ENCODE data around the gene PACRGL. TPM values are rescaled to one million over a fixed set of nuclear protein-coding genes. Genes with fewer than 3 reads are reported as not detected.

Gene PACRGL
- total RNA-seq, 1 experiment from 2014 or later = 13.5 TPM

DNA sequence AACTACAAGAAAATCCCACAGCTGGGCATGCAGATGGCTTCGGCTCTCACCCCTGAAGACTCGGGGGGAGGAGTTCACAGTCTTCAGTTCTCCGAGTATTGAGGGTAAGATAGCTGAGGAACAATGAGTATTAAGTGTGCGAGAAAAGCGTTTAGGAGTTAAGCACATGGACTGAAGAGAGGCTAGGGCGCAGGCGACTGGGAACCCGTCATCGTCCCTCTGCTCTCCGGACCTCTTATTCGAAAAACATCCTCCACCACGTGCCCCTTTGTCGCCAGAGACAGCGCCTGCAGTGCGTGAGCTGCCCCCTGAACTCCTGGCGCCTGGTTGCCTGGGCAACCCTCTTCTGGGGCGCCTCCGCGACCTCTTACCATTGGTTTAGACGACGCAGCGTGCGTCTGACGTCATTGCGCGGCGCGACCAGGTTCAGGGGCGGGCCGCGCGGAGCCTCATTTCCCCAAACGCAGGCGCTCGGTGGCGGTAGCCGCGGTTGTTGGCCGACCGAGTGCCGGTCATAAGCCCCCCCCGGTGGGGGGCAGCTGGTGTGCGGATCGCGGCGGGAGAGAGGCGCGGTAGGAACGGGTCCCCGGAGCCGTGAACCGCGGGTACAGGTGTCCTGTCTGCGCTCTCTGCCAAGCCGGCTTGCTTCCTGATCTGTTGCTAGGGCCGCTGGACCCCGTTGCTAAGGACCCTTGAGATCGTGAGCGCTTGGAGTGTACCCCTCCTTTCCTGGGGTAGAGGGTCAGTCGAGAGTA, at the start of gene PACRGL (continued):
- TF ChIP-seq, protein P1, sequence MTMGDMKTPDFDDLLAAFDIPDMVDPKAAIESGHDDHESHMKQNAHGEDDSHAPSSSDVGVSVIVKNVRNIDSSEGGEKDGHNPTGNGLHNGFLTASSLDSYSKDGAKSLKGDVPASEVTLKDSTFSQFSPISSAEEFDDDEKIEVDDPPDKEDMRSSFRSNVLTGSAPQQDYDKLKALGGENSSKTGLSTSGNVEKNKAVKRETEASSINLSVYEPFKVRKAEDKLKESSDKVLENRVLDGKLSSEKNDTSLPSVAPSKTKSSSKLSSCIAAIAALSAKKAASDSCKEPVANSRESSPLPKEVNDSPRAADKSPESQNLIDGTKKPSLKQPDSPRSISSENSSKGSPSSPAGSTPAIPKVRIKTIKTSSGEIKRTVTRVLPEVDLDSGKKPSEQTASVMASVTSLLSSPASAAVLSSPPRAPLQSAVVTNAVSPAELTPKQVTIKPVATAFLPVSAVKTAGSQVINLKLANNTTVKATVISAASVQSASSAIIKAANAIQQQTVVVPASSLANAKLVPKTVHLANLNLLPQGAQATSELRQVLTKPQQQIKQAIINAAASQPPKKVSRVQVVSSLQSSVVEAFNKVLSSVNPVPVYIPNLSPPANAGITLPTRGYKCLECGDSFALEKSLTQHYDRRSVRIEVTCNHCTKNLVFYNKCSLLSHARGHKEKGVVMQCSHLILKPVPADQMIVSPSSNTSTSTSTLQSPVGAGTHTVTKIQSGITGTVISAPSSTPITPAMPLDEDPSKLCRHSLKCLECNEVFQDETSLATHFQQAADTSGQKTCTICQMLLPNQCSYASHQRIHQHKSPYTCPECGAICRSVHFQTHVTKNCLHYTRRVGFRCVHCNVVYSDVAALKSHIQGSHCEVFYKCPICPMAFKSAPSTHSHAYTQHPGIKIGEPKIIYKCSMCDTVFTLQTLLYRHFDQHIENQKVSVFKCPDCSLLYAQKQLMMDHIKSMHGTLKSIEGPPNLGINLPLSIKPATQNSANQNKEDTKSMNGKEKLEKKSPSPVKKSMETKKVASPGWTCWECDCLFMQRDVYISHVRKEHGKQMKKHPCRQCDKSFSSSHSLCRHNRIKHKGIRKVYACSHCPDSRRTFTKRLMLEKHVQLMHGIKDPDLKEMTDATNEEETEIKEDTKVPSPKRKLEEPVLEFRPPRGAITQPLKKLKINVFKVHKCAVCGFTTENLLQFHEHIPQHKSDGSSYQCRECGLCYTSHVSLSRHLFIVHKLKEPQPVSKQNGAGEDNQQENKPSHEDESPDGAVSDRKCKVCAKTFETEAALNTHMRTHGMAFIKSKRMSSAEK (CRISPR knock-in tag; IDR thresholded peaks at IDR 0.05; ENCODE audit: borderline replicate concordance) = no peak
- no peak for TF ChIP-seq MXD4 (CRISPR knock-in tag; IDR thresholded peaks at IDR 0.05; ENCODE audit: borderline replicate concordance)
- TF ChIP-seq, protein P2, sequence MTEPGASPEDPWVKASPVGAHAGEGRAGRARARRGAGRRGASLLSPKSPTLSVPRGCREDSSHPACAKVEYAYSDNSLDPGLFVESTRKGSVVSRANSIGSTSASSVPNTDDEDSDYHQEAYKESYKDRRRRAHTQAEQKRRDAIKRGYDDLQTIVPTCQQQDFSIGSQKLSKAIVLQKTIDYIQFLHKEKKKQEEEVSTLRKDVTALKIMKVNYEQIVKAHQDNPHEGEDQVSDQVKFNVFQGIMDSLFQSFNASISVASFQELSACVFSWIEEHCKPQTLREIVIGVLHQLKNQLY (CRISPR knock-in tag; IDR thresholded peaks at IDR 0.05) = no peak
- TF ChIP-seq, protein P3, sequence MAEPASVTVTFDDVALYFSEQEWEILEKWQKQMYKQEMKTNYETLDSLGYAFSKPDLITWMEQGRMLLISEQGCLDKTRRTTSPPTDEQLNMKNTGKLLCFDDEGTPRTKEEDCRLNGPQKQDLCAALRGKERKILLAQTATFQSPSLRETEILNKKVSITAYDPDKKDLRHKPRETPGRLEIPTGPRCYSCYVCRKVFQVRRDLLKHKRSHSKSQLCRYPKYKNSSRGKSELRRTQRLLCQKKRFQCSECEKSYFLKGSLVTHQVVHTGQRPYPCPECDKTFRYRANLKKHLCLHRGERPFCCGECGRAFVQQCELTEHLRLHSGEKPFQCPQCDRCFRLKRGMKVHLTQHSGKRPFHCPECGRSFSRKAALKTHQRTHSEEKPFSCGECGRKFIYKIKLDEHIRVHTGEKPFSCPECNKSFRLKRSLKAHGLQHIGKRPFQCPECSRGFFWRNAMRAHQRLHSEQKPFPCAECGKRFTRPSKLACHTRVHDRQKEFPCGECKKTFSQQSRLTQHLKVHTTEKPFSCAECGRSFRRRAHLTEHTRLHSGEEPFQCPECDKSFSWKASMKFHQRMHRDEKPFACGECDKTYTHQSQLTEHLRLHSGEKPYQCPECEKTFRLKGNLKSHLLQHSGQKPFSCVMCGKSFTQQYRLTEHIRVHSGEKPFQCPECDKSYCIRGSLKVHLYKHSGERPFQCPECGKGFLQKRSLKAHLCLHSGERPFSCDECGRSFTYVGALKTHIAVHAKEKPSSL (CRISPR knock-in tag; conservative IDR thresholded peaks at IDR 0.05) = no peak
- TF ChIP-seq, protein P4, sequence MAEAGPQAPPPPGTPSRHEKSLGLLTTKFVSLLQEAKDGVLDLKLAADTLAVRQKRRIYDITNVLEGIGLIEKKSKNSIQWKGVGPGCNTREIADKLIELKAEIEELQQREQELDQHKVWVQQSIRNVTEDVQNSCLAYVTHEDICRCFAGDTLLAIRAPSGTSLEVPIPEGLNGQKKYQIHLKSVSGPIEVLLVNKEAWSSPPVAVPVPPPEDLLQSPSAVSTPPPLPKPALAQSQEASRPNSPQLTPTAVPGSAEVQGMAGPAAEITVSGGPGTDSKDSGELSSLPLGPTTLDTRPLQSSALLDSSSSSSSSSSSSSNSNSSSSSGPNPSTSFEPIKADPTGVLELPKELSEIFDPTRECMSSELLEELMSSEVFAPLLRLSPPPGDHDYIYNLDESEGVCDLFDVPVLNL (CRISPR knock-in tag; IDR thresholded peaks at IDR 0.05; ENCODE audit: borderline replicate concordance, low read depth) = no peak
- TF ChIP-seq, protein P5, sequence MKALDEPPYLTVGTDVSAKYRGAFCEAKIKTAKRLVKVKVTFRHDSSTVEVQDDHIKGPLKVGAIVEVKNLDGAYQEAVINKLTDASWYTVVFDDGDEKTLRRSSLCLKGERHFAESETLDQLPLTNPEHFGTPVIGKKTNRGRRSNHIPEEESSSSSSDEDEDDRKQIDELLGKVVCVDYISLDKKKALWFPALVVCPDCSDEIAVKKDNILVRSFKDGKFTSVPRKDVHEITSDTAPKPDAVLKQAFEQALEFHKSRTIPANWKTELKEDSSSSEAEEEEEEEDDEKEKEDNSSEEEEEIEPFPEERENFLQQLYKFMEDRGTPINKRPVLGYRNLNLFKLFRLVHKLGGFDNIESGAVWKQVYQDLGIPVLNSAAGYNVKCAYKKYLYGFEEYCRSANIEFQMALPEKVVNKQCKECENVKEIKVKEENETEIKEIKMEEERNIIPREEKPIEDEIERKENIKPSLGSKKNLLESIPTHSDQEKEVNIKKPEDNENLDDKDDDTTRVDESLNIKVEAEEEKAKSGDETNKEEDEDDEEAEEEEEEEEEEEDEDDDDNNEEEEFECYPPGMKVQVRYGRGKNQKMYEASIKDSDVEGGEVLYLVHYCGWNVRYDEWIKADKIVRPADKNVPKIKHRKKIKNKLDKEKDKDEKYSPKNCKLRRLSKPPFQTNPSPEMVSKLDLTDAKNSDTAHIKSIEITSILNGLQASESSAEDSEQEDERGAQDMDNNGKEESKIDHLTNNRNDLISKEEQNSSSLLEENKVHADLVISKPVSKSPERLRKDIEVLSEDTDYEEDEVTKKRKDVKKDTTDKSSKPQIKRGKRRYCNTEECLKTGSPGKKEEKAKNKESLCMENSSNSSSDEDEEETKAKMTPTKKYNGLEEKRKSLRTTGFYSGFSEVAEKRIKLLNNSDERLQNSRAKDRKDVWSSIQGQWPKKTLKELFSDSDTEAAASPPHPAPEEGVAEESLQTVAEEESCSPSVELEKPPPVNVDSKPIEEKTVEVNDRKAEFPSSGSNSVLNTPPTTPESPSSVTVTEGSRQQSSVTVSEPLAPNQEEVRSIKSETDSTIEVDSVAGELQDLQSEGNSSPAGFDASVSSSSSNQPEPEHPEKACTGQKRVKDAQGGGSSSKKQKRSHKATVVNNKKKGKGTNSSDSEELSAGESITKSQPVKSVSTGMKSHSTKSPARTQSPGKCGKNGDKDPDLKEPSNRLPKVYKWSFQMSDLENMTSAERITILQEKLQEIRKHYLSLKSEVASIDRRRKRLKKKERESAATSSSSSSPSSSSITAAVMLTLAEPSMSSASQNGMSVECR (CRISPR knock-in tag; IDR thresholded peaks at IDR 0.05; ENCODE audit: borderline replicate concordance) = peak; percentile 29; the same call in 1 of the 2 replicates
- no peak for TF ChIP-seq KAT7 (CRISPR knock-in tag; IDR thresholded peaks at IDR 0.05; ENCODE audit: borderline replicate concordance)
- no peak for TF ChIP-seq NFATC4 (CRISPR knock-in tag; IDR thresholded peaks at IDR 0.05)

DNA sequence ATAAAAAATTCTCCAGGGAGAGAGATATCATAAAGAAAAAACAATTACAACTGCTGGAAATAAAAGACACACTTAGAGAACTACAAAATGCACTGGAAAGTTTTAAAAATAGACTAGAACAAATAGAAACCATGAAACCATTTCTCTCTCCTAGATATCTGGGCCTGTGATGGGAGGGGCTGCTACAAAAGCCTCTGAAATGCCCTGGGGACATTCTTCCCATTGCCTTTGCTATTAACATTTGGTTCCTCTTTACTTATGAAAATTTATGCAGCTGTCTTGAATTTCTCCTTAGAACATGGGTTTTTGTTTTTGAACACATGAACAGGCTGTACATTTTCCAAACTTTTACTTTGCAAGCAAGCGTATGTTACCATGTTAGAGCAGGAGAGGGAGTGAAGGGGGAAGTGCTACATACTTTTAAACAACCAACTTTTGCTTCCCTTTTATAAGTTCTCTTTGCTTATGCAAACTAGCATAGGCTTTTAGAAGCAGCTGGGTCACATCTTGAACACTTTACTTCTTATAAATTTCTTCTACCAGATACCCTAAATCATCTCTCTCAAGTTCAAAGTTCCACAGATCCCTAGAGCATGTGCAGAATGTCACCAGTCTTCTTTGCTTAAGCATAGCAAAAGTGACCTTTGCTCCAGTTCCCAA, 47.9 kb upstream of the PACRGL start:
- POLR2A ChIA-PET = no interaction called here
- Mint-ChIP-seq H3K4me3 (no peak overlapping the region), H3K36me3 (no peaks in the 10 kb centered on the region), H3K9me3 (peaks cover 16% of the 10 kb centered on the region), H3K4me1 (peaks cover 20% of the 10 kb centered on the region), H3K27me3 (ENCODE audit: low read depth) (no peaks in the 10 kb centered on the region), H3K27ac (no peak overlapping the region)
- ATAC-seq (no peak), DNase-seq (ENCODE audit: low spot score) (no peak)
- CTCF ChIA-PET = no interaction called here
- TF ChIP-seq GABPB1 (CRISPR knock-in tag; IDR thresholded peaks at IDR 0.05) = no peak
- TF ChIP-seq ZNF121 (CRISPR knock-in tag; IDR thresholded peaks at IDR 0.05) = no peak
- TF ChIP-seq CBFB (CRISPR knock-in tag; IDR thresholded peaks at IDR 0.05; ENCODE audit: low read depth) = no peak
- no peak for TF ChIP-seq ATF1 (CRISPR knock-in tag; IDR thresholded peaks at IDR 0.05)
- TF ChIP-seq, protein P6, sequence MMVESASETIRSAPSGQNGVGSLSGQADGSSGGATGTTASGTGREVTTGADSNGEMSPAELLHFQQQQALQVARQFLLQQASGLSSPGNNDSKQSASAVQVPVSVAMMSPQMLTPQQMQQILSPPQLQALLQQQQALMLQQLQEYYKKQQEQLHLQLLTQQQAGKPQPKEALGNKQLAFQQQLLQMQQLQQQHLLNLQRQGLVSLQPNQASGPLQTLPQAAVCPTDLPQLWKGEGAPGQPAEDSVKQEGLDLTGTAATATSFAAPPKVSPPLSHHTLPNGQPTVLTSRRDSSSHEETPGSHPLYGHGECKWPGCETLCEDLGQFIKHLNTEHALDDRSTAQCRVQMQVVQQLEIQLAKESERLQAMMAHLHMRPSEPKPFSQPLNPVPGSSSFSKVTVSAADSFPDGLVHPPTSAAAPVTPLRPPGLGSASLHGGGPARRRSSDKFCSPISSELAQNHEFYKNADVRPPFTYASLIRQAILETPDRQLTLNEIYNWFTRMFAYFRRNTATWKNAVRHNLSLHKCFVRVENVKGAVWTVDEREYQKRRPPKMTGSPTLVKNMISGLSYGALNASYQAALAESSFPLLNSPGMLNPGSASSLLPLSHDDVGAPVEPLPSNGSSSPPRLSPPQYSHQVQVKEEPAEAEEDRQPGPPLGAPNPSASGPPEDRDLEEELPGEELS (CRISPR knock-in tag; IDR thresholded peaks at IDR 0.05) = no peak
- no peak for TF ChIP-seq NFATC4 (CRISPR knock-in tag; IDR thresholded peaks at IDR 0.05)
- no peak for TF ChIP-seq OVOL2 (CRISPR knock-in tag; IDR thresholded peaks at IDR 0.05; ENCODE audit: borderline replicate concordance)
- no peak for TF ChIP-seq NR3C1 (CRISPR knock-in tag; conservative IDR thresholded peaks at IDR 0.05; ENCODE audit: low read depth)
- TF ChIP-seq CREM (CRISPR knock-in tag; IDR thresholded peaks at IDR 0.05) = no peak
- TF ChIP-seq, protein P7, sequence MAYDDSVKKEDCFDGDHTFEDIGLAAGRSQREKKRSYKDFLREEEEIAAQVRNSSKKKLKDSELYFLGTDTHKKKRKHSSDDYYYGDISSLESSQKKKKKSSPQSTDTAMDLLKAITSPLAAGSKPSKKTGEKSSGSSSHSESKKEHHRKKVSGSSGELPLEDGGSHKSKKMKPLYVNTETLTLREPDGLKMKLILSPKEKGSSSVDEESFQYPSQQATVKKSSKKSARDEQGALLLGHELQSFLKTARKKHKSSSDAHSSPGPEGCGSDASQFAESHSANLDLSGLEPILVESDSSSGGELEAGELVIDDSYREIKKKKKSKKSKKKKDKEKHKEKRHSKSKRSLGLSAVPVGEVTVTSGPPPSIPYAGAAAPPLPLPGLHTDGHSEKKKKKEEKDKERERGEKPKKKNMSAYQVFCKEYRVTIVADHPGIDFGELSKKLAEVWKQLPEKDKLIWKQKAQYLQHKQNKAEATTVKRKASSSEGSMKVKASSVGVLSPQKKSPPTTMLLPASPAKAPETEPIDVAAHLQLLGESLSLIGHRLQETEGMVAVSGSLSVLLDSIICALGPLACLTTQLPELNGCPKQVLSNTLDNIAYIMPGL (CRISPR knock-in tag; IDR thresholded peaks at IDR 0.05) = no peak
